T-cell (primary cell): Measurements from ENCODE around the gene ABCB11. TPM values are rescaled to one million over a fixed set of nuclear protein-coding genes. Genes with fewer than 3 reads are reported as not detected.

Experiments
- ATAC-seq, 4 experiments: fragments of 200-7000 bp in 3 of 4; fragments of 150-1000 bp in 1 of 4; cut with Tn5 transposase; replicated peaks in 1 of 4; 1 replicate in 3 of 4; 2 replicates in 1 of 4; pipeline ENCODE4 v1.10.0; 2021; ENCODE audit warnings: moderate library complexity in 3 of 4, mild to moderate bottlenecking in 2 of 4, moderate number of reproducible peaks in 1 of 4
- CTCF ChIA-PET, 2 donors: fragments of 300-600 bp; sonication (Branson Sonifier 250); formaldehyde crosslinking; loops; one replicate each; lab custom pipeline; 2022; ENCODE audit warnings: antibody characterized with exemption in 2 of 2; lab: Charles Lee
- POLR2A ChIA-PET, 2 donors: fragments of 300-600 bp; sonication (Branson Sonifier 250); formaldehyde crosslinking; loops; one replicate each; lab custom pipeline; 2022; ENCODE audit warnings: antibody characterized with exemption in 2 of 2; lab: Charles Lee
- DNase-seq, 35 experiments: peaks; one replicate each; pipeline versions ENCODE4 v3.0.0 to v3.0.0-alpha.2; 2013 to 2023
- H3K27ac ChIP-seq: one replicate; pipeline ENCODE4 v1.5.1; 2013; ENCODE audit warnings: low read length
- H3K27me3 ChIP-seq, 2 experiments: replicated peaks in 1 of 2; 1 replicate in 1 of 2; 2 replicates in 1 of 2; pipeline versions ENCODE4 v1.6.1 to v1.7.0; 2013; ENCODE audit warnings: low read length in 1 of 2, mixed read lengths in 1 of 2; ENCODE audit not compliant: control insufficient read depth in 2 of 2, insufficient read depth in 2 of 2; ENCODE audit errors: extremely low read depth in 1 of 2
- H3K36me3 ChIP-seq, 2 donors: 1 replicate in 1 of 2; 2 replicates in 1 of 2; pipeline versions ENCODE4 v1.6.1 to v1.7.0; 2013; ENCODE audit warnings: low read length in 1 of 2; ENCODE audit not compliant: control insufficient read depth in 2 of 2, insufficient read depth in 1 of 2; ENCODE audit errors: extremely low read depth in 1 of 2
- H3K4me1 ChIP-seq, 2 experiments: 1 replicate in 1 of 2; 2 replicates in 1 of 2; pipeline versions ENCODE4 v1.6.1 to v1.7.0; 2013; ENCODE audit warnings: low read length in 2 of 2, mixed read lengths in 1 of 2; ENCODE audit not compliant: insufficient read depth in 2 of 2, control insufficient read depth in 1 of 2; ENCODE audit errors: extremely low read depth in 1 of 2
- H3K4me3 ChIP-seq, 2 donors: 1 replicate in 1 of 2; 2 replicates in 1 of 2; pipeline versions ENCODE4 v1.5.1 to v1.7.0; 2013; ENCODE audit warnings: mild to moderate bottlenecking in 2 of 2, low read length in 1 of 2, moderate library complexity in 1 of 2; ENCODE audit not compliant: control insufficient read depth in 1 of 2; ENCODE audit errors: extremely low read depth in 1 of 2
- H3K9me3 ChIP-seq: 2 replicates; pipeline ENCODE4 v1.7.0; 2013
- H3K27ac Mint-ChIP-seq, 2 donors: one replicate each; pipeline ENCODE4 v1.8.0; 2020 to 2021; ENCODE audit warnings: mild to moderate bottlenecking in 2 of 2, mixed read lengths in 2 of 2
- H3K27me3 Mint-ChIP-seq, 2 donors: one replicate each; pipeline ENCODE4 v1.8.0; 2021 to 2022; ENCODE audit warnings: mixed read lengths in 2 of 2
- H3K36me3 Mint-ChIP-seq: one replicate; pipeline ENCODE4 v1.8.0; 2021; ENCODE audit warnings: mixed read lengths
- H3K4me1 Mint-ChIP-seq, 3 donors: one replicate each; pipeline ENCODE4 v1.8.0; 2020 to 2022; ENCODE audit warnings: mixed read lengths in 3 of 3, mild to moderate bottlenecking in 1 of 3
- H3K4me3 Mint-ChIP-seq, 3 donors: one replicate each; pipeline ENCODE4 v1.8.0; 2020 to 2022; ENCODE audit warnings: mild to moderate bottlenecking in 3 of 3, mixed read lengths in 3 of 3, moderate library complexity in 3 of 3
- H3K9me3 Mint-ChIP-seq, 3 donors: one replicate each; pipeline ENCODE4 v1.8.0; 2020 to 2022; ENCODE audit warnings: mixed read lengths in 3 of 3
- WGBS: methylation state at CpG from one replicate; pipeline ENCODE4 v1.1.5; 2013; ENCODE audit warnings: missing lambda C conversion rate; ENCODE audit not compliant: insufficient coverage; 5-methylcytosine and 5-hydroxymethylcytosine counted together
- total RNA-seq, 35 experiments: library from RNA in 6 of 35; stranded (reverse) in 6 of 35; fragments of 120-200 nt in 1 of 35; gene quantifications; one replicate each; pipeline versions ENCODE4 v1.2.1 to v1.2.4 and lab custom pipeline; 2013 to 2026

The ABCB11 gene
- total RNA-seq, 5 donors from 2014 or later (not counting 1 experiment from before 2014, with no cell fraction given) = 0.03 TPM; not detected in 3

DNA sequence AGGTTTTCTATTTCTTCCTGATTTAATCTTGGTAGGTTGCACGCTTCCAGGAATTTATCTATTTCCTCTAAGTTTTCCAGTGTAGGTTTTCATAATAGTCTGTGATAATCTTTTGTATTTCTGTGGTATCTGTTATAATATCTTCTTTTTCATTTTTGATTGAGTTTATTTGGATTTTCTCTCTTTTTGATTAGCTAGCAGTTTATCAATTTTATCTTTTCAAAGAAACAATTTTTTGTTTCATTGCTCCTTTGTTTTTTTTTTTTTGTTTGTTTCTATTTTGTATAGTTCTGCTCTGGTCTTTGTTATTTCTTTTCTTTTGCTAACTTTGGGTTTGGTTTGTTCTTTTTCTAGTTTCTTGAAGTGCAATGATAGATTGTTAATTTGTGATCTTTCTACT lies 78.7 kb downstream of the ABCB11 start:
- H3K4me3 Mint-ChIP-seq = no peak overlapping the region
- DNase-seq (no peak), ATAC-seq (no peak)
- H3K9me3 ChIP-seq = no peaks in the 10 kb centered on the region
- no peaks in the 10 kb centered on the region for H3K36me3 ChIP-seq
- POLR2A ChIA-PET = no interaction called here
- peaks cover 0 to 2% (median 0%) of the 10 kb centered on the region in 3 donors for H3K4me1 Mint-ChIP-seq
- peaks cover 4 to 22% (median 10%) of the 10 kb centered on the region in 3 donors for H3K9me3 Mint-ChIP-seq
- H3K27me3 ChIP-seq = no peaks in the 10 kb centered on the region
- H3K27ac Mint-ChIP-seq = no peak overlapping the region
- peaks cover 2 to 14% of the 10 kb centered on the region in 2 donors for H3K27me3 Mint-ChIP-seq
- H3K4me1 ChIP-seq = no peaks in the 10 kb centered on the region
- no peak overlapping the region for H3K4me3 ChIP-seq
- CTCF ChIA-PET = interaction anchor here (0.6 to 1.1 kb wide), 4 partner anchors 15 to 627 kb away, joined by 3 to 6 read pairs (median 4); no protein-coding TSS in a partner anchor
- no peaks in the 10 kb centered on the region for H3K36me3 Mint-ChIP-seq
- no peak overlapping the region for H3K27ac ChIP-seq
- WGBS = no CpG with 5 or more reads among the region's 1 CpG

DNA sequence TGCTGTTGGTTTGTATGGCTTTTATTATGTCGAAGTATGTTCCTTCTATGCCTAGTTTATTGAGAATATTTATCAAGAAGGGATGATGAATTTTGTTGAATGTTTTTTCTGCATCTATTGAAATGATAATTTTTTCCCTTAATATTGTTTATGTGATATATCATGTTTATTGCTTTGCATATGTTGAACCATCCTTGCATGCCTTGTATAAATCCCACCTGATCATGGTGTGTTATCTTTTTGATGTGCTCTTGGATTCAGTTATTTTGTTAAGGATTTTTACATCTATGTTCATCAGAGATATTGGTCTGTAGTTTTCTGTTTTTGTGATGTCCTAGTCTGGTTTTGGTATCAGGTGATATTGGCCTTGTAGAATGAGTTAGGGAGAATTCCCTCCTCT lies 79.3 kb downstream of the ABCB11 start:
- no peak overlapping the region for H3K27ac Mint-ChIP-seq
- no peaks in the 10 kb centered on the region for H3K27me3 ChIP-seq
- no peak overlapping the region for H3K27ac ChIP-seq
- no peak overlapping the region for H3K4me3 Mint-ChIP-seq
- ATAC-seq (no peak), DNase-seq (no peak)
- peaks cover 0 to 2% (median 0%) of the 10 kb centered on the region in 3 donors for H3K4me1 Mint-ChIP-seq
- H3K4me3 ChIP-seq = no peak overlapping the region
- ChIA-PET CTCF (interaction anchor here (0.6 to 1.1 kb wide), 3 partner anchors 14 to 627 kb away, joined by 3 to 6 read pairs (median 3); no protein-coding TSS in a partner anchor), POLR2A (no interaction called here)
- no CpG with 5 or more reads among the region's 1 CpG for WGBS
- H3K27me3 Mint-ChIP-seq = peaks cover 2 to 13% of the 10 kb centered on the region in 2 donors
- H3K36me3 ChIP-seq = no peaks in the 10 kb centered on the region
- H3K36me3 Mint-ChIP-seq = no peaks in the 10 kb centered on the region
- no peaks in the 10 kb centered on the region for H3K9me3 ChIP-seq
- H3K4me1 ChIP-seq = no peaks in the 10 kb centered on the region
- peaks cover 4 to 22% (median 10%) of the 10 kb centered on the region in 3 donors for H3K9me3 Mint-ChIP-seq

GRCh38 chr2:168949324-168949723 lies 81.8 kb downstream of the ABCB11 start:
- DNase-seq = no peak
- H3K36me3 ChIP-seq = no peaks in the 10 kb centered on the region
- H3K27me3 ChIP-seq = no peaks in the 10 kb centered on the region
- no CpG with 5 or more reads among the region's 1 CpG for whole genome bisulfite sequencing
- no peaks in the 10 kb centered on the region for H3K9me3 ChIP-seq
- Mint-ChIP-seq H3K9me3 (peaks cover 4 to 21% (median 10%) of the 10 kb centered on the region in 3 donors), H3K27me3 (peaks cover 6 to 9% of the 10 kb centered on the region in 2 donors), H3K4me3 (no peak overlapping the region), H3K36me3 (no peaks in the 10 kb centered on the region), H3K4me1 (peaks cover 0 to 2% (median 0%) of the 10 kb centered on the region in 3 donors), H3K27ac (no peak overlapping the region)
- H3K27ac ChIP-seq = no peak overlapping the region
- H3K4me3 ChIP-seq = no peak overlapping the region
- no peak for ATAC-seq
- ChIA-PET CTCF (interaction anchor here (0.6 to 1.4 kb wide), 5 partner anchors 8 to 150 kb away, joined by 3 to 5 read pairs (median 3); no protein-coding TSS in a partner anchor), POLR2A (no interaction called here)
- H3K4me1 ChIP-seq = no peaks in the 10 kb centered on the region

DNA sequence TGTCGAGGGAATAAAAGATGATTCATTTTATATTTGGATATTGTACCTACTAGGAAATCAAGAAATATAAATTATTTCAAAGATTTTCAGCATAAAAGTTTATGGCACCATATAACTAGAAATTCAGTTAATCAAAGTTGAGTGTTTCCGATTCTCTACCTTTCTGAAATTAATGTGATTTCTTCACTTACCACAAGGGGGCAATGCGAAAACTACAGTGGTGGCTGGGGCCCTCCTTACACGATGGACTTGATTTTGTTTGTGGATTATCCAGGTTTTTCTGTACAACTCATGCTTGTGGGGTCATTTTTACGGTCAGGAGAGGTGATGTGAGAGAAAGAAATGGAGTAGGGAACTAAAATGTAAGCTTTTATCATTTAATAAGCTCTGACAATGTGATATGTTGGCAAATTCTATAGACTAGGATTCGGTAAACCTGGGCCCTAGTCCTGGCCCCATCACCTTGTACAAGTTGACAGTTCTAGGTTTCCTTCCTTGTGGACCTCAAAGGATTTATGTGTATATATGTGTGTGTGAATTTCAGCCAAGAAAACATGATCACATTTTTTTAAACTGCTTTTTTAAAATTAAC lies 82.4 kb downstream of the ABCB11 start:
- Mint-ChIP-seq H3K36me3 (no peaks in the 10 kb centered on the region), H3K27me3 (peaks cover 4 to 7% of the 10 kb centered on the region in 2 donors), H3K27ac (no peak overlapping the region), H3K4me3 (no peak overlapping the region), H3K4me1 (peaks cover 0 to 2% (median 0%) of the 10 kb centered on the region in 3 donors), H3K9me3 (peaks cover 4 to 18% (median 7%) of the 10 kb centered on the region in 3 donors)
- H3K4me1 ChIP-seq = no peaks in the 10 kb centered on the region
- DNase-seq = peak in 2 of 35 experiments; percentile 2 to 28
- H3K4me3 ChIP-seq = no peak overlapping the region
- H3K36me3 ChIP-seq = no peaks in the 10 kb centered on the region
- peak in 1 of 4 experiments; percentile 45 for ATAC-seq
- ChIA-PET POLR2A (no interaction called here), CTCF (interaction anchor here (0.6 to 1.4 kb wide), 5 partner anchors 9 to 138 kb away, joined by 3 to 5 read pairs (median 3); no protein-coding TSS in a partner anchor)
- no peaks in the 10 kb centered on the region for H3K9me3 ChIP-seq
- no peak overlapping the region for H3K27ac ChIP-seq
- H3K27me3 ChIP-seq = no peaks in the 10 kb centered on the region
- no CpG with 5 or more reads among the region's 6 CpGs for WGBS

DNA sequence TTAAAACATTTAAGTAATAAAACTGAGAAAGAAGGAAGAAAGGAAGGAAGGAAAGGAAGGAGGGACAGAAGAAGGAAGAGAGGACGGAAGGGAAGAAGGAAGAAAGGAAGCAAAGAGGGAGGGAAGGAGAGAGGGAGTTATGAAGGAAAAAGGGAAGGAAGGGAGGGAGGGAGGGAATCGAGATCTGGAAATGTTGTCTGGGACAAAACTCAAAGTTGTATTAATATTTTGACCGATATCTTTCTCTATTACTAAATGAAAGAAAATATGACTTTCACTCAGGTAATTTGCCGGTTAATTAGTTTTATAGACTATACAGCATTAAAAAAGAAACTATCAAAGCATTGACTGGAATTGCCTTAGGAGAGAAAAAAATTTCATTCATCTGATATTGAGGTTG lies 85.6 kb downstream of the ABCB11 start:
- no peaks in the 10 kb centered on the region for H3K36me3 Mint-ChIP-seq
- CTCF ChIA-PET = interaction anchor here (0.6 to 1.5 kb wide), 3 partner anchors 9 to 605 kb away, joined by 3 to 4 read pairs (median 3); no protein-coding TSS in a partner anchor

GRCh38 chr2:168944065-168944464 lies 87.1 kb downstream of the ABCB11 start:
- WGBS = no CpG with 5 or more reads among the region's 3 CpGs
- peaks cover 4 to 7% of the 10 kb centered on the region in 2 donors for H3K27me3 Mint-ChIP-seq
- no peaks in the 10 kb centered on the region for H3K27me3 ChIP-seq
- ChIA-PET POLR2A (no interaction called here), CTCF (interaction anchor here in 1 of 2 donors (0.7 kb wide), 1 partner anchor 25 kb away, joined by 3 read pairs; no protein-coding TSS in a partner anchor)
- no peaks in the 10 kb centered on the region for H3K36me3 Mint-ChIP-seq
- no peaks in the 10 kb centered on the region for H3K9me3 Mint-ChIP-seq
- H3K4me3 Mint-ChIP-seq = no peak overlapping the region
- no peak overlapping the region for H3K27ac ChIP-seq
- no peaks in the 10 kb centered on the region for H3K9me3 ChIP-seq
- ATAC-seq = no peak
- no peak overlapping the region for H3K27ac Mint-ChIP-seq
- H3K36me3 ChIP-seq = no peaks in the 10 kb centered on the region
- no peaks in the 10 kb centered on the region for H3K4me1 ChIP-seq
- H3K4me3 ChIP-seq = no peak overlapping the region
- no peak for DNase-seq
- H3K4me1 Mint-ChIP-seq = peaks cover 0 to 2% (median 0%) of the 10 kb centered on the region in 3 donors

More for the DNA sequence above, 85.6 kb downstream of the ABCB11 start:
- Mint-ChIP-seq H3K27ac (no peak overlapping the region), H3K27me3 (peaks cover 4 to 7% of the 10 kb centered on the region in 2 donors), H3K4me3 (no peak overlapping the region), H3K4me1 (peaks cover 0 to 2% (median 0%) of the 10 kb centered on the region in 3 donors), H3K9me3 (no peaks in the 10 kb centered on the region)
- ATAC-seq = no peak
- H3K27ac ChIP-seq = no peak overlapping the region
- POLR2A ChIA-PET = no interaction called here
- H3K4me3 ChIP-seq = no peak overlapping the region
- 100% methylated on average over 1 of the region's 4 CpGs for WGBS
- no peaks in the 10 kb centered on the region for H3K36me3 ChIP-seq
- no peaks in the 10 kb centered on the region for H3K4me1 ChIP-seq
- no peaks in the 10 kb centered on the region for H3K9me3 ChIP-seq
- no peaks in the 10 kb centered on the region for H3K27me3 ChIP-seq
- DNase-seq = no peak
